ENCODE data around the gene HMCN2. TPM values are rescaled to one million over a fixed set of nuclear protein-coding genes. Genes with fewer than 3 reads are reported as not detected.

Gene HMCN2
- polyA plus RNA-seq, 1 of the 3 experiments (the other 2 are of a cell fraction), result 0.15 TPM

- Histone ChIP-seq H3F3A (replicated peaks; ENCODE audit: insufficient read depth) (no peaks in the 10 kb centered on the region), H3K9me2 (no peaks in the 10 kb centered on the region), H4K20me1 (ENCODE audit: insufficient read depth) (no peaks in the 10 kb centered on the region), H3K4me2 (no peak overlapping the region), H3K9me3 (no peaks in the 10 kb centered on the region), H3K79me2 (ENCODE audit: insufficient read depth) (no peaks in the 10 kb centered on the region), H3K36me3 (replicated peaks in 1 of 2; ENCODE audit: control insufficient read depth in 1 of 2, insufficient read depth in 2 of 2, low read length in 1 of 2) (no peaks in the 10 kb centered on the region), H2AFZ (ENCODE audit: low read depth) (no peak overlapping the region), H3K4me3 (ENCODE audit: low read depth in 2 of 2, low read length in 1 of 2) (no peak overlapping the region), H3K9ac (no peak overlapping the region), H3K27ac (ENCODE audit: low read depth in 2 of 2, low read length in 1 of 2) (no peak overlapping the region), H3K4me1 (ENCODE audit: control insufficient read depth in 1 of 2, insufficient read depth in 2 of 2, low read depth in 1 of 2, low read length in 1 of 2) (peaks cover 0 to 49% of the 10 kb centered on the region in 2 experiments; a peak in 2 of 4 replicates), H3K27me3 (ENCODE audit: insufficient read depth) (peaks cover 18% of the 10 kb centered on the region)
- no peak for DNase-seq
- CTCF ChIA-PET, result interaction anchor here (1.1 to 1.9 kb wide), 2 partner anchors 18 to 19 kb away, joined by 3 to 4 read pairs; no protein-coding TSS in a partner anchor
- TF ChIP-seq REST (IDR thresholded peaks at IDR 0.05; ENCODE audit: low read depth, low read length) (no peak), NFIC (IDR thresholded peaks at IDR 0.05; ENCODE audit: borderline replicate concordance) (no peak), GABPA (IDR thresholded peaks at IDR 0.05; ENCODE audit: low read depth) (no peak), FOXM1 (IDR thresholded peaks at IDR 0.05; ENCODE audit: low read depth) (no peak), GATA2 (CRISPR knock-in tag; IDR thresholded peaks at IDR 0.05) (no peak), RFX5 (IDR thresholded peaks at IDR 0.05; ENCODE audit: low read length) (no peak), USF1 (IDR thresholded peaks at IDR 0.05; ENCODE audit: borderline replicate concordance, low read depth) (no peak), IRF3 (IDR thresholded peaks at IDR 0.05; ENCODE audit: low read depth, low read length) (no peak), CHD2 (IDR thresholded peaks at IDR 0.05; ENCODE audit: low read length, partially characterized antibody) (no peak), SMC3 (IDR thresholded peaks at IDR 0.05; ENCODE audit: low read depth, low read length) (no peak), RXRA (IDR thresholded peaks at IDR 0.05; ENCODE audit: borderline replicate concordance, low read depth) (no peak), MEF2A (IDR thresholded peaks at IDR 0.05; ENCODE audit: borderline replicate concordance, low read depth) (no peak), EZH2phosphoT487 (IDR thresholded peaks at IDR 0.05; ENCODE audit: borderline replicate concordance, low read depth) (no peak), CTCF (IDR thresholded peaks at IDR 0.05) (no peak), PBX3 (IDR thresholded peaks at IDR 0.05) (no peak), ZBTB33 (IDR thresholded peaks at IDR 0.05; ENCODE audit: borderline replicate concordance, low read depth) (no peak)
- POLR2A ChIA-PET, result no interaction called here
- WGBS (ENCODE audit: low lambda C conversion rate), result 61% methylated on average over 15 of the region's 17 CpGs
These were observed 20.7 kb downstream of the HMCN2 start for GRCh38 chr9:130286072-130286770.
